NOMO-1 (cell line): ENCODE data around the gene TULP1.

Source experiments
- DNase-seq, 2 experiments: peaks; one replicate each; lab custom pipeline; 2025; ENCODE audit not compliant: unreplicated experiment in 2 of 2; lab: John Stamatoyannopoulos, UW

The TULP1 gene

DNA sequence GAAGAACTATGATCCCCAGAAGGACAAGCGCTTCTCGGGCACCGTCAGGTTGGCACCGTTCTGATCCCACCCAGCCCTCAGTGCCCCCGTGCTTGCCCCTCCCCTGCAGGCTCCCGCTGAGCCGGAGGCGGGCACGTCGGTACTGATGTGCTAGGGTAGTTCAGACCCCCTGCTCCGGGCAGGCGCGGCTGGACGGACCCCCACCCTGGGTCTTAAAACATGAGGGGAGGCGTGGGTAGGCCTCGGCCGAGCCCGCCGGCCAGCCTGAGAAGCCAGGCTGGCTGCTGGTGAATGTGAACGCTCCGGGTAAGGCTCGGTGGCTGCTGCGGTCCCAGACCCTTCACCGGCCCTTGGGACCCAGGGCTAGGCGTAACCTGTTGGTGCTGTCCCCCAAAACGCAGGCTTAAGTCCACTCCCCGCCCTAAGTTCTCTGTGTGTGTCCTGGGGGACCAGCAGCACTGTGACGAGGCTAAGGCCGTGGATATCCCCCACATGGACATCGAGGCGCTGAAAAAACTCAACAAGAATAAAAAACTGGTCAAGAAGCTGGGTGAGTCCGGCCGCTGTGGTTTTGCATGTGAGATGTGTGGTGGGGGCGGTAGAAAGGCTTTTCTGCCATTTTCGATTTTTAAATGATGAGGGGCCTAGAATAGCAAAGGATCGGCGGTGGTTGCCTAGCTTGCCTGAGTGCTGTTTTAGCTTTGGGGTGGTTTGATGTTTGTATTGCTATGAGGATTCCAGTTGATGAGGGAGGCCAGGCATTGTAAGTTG, 43.5 kb downstream of the TULP1 start:
- no peak for DNase-seq

GRCh38 chr6:35468181-35468979, 44.3 kb downstream of the TULP1 start, which contains the start of gene RPL10A:
RPL10A (plus strand) TSS chr6:35468401; CDS start chr6:35468435, 34 bp downstream.
- DNase-seq, result peak; percentile 96 to 97

GRCh38 chr6:35465646-35466045, 47.0 kb downstream of the TULP1 start:
- no peak for DNase-seq

- DNase-seq, result no peak
These were observed 49.4 kb downstream of the TULP1 start for GRCh38 chr6:35463292-35463691.

DNA sequence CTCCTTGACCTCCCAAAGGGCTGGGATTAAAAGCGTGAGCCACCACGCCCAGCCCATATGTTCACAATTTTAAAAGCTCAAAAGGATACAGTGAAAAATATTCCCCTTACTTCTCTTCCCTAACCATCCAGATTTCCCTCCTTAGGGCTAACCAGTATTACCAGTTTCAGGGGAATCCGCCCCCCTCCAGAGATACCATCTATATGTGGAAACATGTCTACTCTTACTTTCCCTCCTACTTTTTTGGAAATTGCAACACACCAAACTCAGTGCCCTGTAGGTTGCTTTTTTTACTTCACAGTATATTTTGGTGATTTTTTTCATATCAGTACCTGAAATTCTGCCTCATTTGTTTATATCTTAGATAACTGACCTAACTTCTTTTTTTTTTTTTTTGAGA, 51.4 kb downstream of the TULP1 start:
- no peak for DNase-seq

DNA sequence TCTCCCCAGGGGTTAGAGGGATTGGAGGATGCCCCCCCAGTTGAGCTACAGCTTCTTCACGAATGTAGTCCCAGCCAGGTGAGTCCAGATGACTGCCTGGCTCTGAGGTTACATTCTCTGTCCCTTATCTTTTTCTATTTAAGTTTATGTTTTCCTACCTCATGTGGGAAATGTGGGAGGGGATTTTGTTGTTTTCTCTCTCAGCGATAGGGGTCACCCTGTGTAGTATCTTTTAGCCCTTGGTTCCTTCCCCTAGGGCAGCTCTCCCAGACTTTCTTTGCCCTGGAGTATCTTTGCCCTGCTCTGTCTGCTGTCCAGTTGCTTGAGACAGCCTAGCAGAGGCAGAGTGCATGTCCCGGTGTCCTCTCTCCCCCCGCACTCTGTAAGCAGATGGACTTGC, 54.8 kb downstream of the TULP1 start:
- no peak for DNase-seq

DNA sequence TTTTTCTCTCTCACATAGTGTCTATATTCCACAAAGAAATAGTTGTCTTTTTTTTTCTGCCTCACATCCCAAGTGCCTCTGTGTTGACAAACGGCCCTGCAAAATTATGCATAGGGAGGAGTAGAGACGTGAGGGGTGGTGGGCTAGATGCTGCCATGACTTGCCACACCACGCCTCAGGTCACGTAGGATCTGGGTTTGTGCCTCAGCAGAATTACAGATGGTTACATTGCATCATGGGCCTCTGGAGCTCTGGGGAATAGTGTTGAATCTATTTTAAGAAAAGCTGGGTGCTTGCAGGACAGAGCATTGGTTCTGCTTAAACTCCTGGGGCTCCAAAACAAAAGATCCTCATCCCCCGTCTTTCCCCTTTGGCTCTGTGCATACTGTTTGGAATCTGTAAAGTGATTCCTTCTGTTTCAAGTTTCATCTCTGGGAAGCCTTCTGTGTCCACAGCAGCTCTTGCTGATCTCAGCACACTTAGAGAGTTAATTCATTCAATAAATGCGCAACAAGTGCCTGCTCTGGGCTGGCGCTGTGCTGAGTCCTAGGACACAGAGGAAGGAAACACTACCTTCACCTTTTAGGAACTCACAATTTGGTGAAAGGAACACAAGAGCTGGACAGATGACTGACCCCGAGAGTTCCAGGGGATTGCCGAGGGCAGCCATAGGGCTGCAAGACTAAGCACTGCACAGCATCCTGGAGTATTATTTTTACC, 58.1 kb downstream of the TULP1 start:
- DNase-seq, result no peak

DNA sequence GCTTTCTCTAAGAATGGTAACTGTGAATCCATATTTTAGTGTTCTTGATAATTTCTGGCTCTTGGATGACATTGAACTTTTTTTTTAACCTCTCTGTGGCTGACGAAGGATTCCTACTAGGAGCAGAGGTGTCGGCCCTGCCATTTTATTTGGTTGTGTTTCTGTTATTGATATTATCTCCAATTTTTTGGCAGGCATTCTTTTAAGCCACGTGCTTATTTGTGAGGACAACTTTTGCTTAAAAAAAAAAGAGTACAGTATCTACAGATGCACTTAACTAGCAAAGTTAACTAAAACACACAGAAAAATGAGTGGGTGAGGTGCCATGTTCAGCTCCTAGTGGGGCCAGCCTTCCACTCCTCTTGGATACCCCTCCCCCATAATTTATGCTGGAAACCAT, 59.5 kb downstream of the TULP1 start:
- no peak for DNase-seq

GRCh38 chr6:35452183-35453090, 60.3 kb downstream of the TULP1 start, which contains the start of gene FANCE:
FANCE (plus strand) TSS chr6:35452338; CDS start chr6:35452546, 208 bp downstream.
- DNase-seq, result peak; percentile 80 to 91

DNA sequence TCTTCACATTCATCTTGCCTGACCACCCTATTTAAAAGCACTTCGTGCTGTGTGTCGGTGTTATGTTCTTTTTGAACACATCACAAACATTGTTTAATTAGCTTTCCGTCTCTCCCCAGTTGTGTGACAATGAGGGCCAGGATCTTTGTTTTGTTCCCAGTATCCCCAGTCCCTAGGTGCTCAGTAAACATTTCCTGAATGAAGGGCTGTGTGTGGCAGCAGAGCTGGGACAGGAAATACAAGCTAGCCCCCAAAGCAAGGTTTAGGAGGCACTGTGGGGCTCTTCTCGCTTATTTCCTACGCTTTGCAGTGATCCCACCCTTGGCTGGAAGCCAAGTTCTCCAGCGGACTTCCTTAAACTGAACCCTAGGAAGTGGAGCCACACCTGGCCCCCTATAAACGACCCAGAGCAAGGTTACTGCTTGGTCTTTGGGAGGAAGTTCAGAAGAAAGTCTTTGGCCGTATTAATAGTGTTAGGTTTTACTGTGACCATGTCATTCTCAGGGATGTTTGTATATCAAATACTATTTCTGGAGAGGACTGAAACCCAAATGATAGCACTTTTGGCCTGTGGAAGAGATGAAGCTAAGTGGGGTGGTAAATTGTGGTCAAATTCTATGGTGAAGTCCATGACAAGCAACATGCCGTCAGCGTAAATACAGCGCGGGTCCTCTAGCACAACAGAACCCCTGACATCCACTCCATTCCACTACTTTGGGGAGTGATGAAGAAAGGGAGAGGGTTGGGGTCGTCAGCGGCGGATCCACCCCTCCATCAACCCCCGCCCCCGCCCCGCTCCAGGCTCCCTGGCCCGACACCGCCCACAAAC, 61.1 kb downstream of the TULP1 start:
- DNase-seq, result no peak

GRCh38 chr6:35449287-35449881, 63.3 kb downstream of the TULP1 start:
- peak; percentile 81 to 85 for DNase-seq

GRCh38 chr6:35448191-35448590, 64.5 kb downstream of the TULP1 start:
- no peak for DNase-seq
